Liver (tissue), 3 donors: ENCODE measurements around the gene NFATC1.

ENCODE experiments used
- EGR1 ChIP-seq, 2 donors: IDR thresholded peaks; 2 replicates each; pipeline ENCODE4 v1.6.1; 2016 to 2018; ENCODE audit warnings: antibody characterized with exemption in 2 of 2, low read depth in 2 of 2
- TF ChIP-seq, protein P1 (sequence below): fragments of 150-350 bp; IDR thresholded peaks from 2 replicates; pipeline ENCODE4 v1.5.1; 2017; ENCODE audit warnings: improper control_type of control experiment, low read depth, low read length; ENCODE audit not compliant: missing input control
- donor health status: healthy.
- donor health status: healthy.

DNA sequence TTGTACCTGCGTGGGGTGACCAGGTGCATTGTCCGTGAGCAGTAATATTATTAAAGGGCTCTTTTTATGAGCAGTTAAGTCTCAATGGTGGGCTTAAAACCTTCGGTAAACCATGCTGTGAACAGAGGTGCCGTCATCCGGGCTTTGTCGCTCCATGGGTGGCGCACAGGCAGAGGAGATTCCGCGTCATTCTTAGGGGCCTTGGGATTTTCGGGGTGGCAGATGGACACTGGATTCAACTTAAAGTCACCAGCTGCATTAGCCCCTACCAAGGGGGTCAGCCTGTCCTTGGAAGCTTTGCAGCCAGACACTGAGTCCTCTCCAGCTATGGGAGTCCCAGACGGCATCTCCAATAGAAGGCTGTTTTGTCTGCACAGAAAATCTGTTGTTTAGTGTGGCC, 107.7 kb downstream of the NFATC1 start:
- TF ChIP-seq, protein P1, sequence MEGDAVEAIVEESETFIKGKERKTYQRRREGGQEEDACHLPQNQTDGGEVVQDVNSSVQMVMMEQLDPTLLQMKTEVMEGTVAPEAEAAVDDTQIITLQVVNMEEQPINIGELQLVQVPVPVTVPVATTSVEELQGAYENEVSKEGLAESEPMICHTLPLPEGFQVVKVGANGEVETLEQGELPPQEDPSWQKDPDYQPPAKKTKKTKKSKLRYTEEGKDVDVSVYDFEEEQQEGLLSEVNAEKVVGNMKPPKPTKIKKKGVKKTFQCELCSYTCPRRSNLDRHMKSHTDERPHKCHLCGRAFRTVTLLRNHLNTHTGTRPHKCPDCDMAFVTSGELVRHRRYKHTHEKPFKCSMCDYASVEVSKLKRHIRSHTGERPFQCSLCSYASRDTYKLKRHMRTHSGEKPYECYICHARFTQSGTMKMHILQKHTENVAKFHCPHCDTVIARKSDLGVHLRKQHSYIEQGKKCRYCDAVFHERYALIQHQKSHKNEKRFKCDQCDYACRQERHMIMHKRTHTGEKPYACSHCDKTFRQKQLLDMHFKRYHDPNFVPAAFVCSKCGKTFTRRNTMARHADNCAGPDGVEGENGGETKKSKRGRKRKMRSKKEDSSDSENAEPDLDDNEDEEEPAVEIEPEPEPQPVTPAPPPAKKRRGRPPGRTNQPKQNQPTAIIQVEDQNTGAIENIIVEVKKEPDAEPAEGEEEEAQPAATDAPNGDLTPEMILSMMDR = no peak
- no peak for TF ChIP-seq EGR1 (IDR thresholded peaks at IDR 0.05; ENCODE audit: low read depth in 2 of 2)
